Measurements from ENCODE around the gene CACHD1. TPM values are rescaled to one million over a fixed set of nuclear protein-coding genes. Genes with fewer than 3 reads are reported as not detected.

The CACHD1 gene
- total and polyA plus RNA-seq, 9 donors, result 9.7 to 14.7 (median 11.8) TPM

DNA sequence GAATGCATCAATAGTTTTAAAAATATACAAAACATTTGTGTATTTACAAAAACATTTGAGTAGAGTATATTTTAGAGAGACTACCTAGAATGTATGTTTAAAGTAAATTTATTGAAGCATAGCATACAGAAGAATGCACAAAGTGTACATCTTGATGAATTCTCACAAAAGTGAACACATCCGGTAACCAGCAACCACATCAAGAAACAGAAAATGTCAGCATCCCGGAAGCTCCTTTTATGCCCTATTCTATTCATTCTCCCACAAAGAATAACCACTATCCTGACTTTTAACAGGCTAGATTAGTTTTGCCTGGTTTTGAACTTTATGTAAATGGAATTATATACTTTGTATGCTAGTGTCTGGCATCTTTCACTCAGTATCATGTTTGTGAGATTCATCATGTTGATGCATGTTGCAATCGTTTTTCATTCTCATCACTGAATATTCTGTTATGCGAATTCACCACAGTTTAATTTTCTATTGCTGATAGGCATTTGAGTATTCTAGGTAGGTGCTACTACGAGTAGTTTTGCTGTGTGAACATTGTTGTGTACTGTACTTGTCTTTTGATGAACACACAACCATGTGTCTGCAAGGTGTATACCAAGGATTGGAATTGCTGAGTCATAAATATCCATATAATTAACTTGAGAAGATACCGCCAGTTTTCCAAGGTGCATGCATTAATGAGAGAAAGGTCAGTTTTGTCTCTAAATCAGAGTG, 75.4 kb downstream of the CACHD1 start:
- DNase-seq, result no peak
- no CpG with 5 or more reads among the region's 6 CpGs for whole genome bisulfite sequencing (ENCODE audit: insufficient coverage)
- Histone ChIP-seq H3K27ac (ENCODE audit: low read length) (no peak overlapping the region), H3K27me3 (ENCODE audit: control insufficient read depth, insufficient read depth, low read length) (no peaks in the 10 kb centered on the region), H3K9me3 (replicated peaks; ENCODE audit: control insufficient read depth, low read depth, low read length) (no peaks in the 10 kb centered on the region), H3K4me1 (ENCODE audit: control insufficient read depth, insufficient read depth, low read length) (peaks cover 11% of the 10 kb centered on the region), H3K36me3 (ENCODE audit: control insufficient read depth, insufficient read depth, low read length) (no peaks in the 10 kb centered on the region), H3K4me3 (ENCODE audit: low read length) (no peak overlapping the region)

DNA sequence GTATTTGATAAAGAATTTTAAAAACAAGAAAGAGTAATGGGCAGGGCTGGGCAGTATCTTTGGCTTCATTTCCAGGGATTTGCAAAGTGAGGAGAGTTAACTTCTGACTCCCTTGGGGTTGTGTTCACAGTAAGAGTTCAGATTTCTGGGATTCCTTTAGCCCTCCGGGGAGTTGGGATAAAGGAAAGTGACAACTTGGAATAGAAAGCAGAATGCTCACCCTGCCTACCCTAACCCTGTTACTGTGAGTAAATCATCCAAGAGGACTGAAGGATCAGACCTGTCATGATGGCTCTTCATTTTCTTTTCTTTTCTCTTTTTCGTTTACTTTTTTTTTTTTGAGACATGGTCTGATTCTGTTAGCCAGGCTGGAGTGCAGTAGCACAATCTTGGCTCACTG, 76.1 kb downstream of the CACHD1 start:
- Histone ChIP-seq H3K27me3 (ENCODE audit: control insufficient read depth, insufficient read depth, low read length) (no peaks in the 10 kb centered on the region), H3K36me3 (ENCODE audit: control insufficient read depth, insufficient read depth, low read length) (no peaks in the 10 kb centered on the region), H3K4me3 (ENCODE audit: low read length) (no peak overlapping the region), H3K27ac (ENCODE audit: low read length) (no peak overlapping the region), H3K9me3 (replicated peaks; ENCODE audit: control insufficient read depth, low read depth, low read length) (no peaks in the 10 kb centered on the region), H3K4me1 (ENCODE audit: control insufficient read depth, insufficient read depth, low read length) (peaks cover 7% of the 10 kb centered on the region)
- WGBS (ENCODE audit: insufficient coverage), result no CpG with 5 or more reads among the region's 2 CpGs
- DNase-seq, result no peak

DNA sequence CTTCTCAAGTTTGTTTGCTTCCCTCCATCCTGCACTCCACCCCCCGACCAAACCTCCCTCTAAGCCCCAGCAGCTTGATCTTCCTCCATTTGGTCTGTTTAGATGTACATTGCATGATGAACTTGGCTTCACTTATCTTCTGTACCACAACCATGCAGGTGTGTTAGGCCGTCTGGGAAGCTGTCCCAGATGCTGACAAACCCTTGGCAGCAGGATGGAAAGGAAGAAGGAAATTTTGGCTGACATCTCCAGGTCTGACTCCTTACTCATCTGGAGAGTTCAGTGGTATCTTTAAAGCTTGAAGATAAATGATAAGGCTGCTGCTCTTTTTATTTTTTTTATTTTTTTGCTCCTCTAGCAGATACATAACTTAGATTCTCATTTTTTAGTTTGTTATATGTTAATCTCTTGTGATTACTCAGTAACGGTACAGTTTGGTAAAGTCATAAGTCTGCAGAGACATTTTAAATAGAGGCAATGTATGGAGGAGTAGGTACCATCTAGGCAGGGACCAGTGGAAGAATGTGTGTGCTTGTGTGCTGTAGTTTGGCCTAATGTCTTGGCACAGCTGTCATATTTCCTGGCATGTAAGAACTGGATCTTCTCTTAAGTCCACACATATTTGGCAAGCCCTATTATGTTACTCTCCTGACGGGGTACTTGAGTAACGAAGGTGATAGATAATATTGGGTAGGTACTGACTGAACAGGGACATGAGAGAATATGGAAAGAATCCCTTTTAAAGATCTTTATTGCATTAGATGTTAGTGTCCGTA, 79.7 kb downstream of the CACHD1 start:
- H3K27me3 ChIP-seq (ENCODE audit: control insufficient read depth, insufficient read depth, low read length), result no peaks in the 10 kb centered on the region
- H3K36me3 ChIP-seq (ENCODE audit: control insufficient read depth, insufficient read depth, low read length), result no peaks in the 10 kb centered on the region
- peaks cover 7% of the 10 kb centered on the region for H3K4me1 ChIP-seq (ENCODE audit: control insufficient read depth, insufficient read depth, low read length)
- H3K9me3 ChIP-seq (replicated peaks; ENCODE audit: control insufficient read depth, low read depth, low read length), result no peaks in the 10 kb centered on the region
- WGBS (ENCODE audit: insufficient coverage), result no CpG with 5 or more reads among the region's 6 CpGs
- no peak overlapping the region for H3K27ac ChIP-seq (ENCODE audit: low read length)
- no peak overlapping the region for H3K4me3 ChIP-seq (ENCODE audit: low read length)
- peak; percentile 70 for DNase-seq

DNA sequence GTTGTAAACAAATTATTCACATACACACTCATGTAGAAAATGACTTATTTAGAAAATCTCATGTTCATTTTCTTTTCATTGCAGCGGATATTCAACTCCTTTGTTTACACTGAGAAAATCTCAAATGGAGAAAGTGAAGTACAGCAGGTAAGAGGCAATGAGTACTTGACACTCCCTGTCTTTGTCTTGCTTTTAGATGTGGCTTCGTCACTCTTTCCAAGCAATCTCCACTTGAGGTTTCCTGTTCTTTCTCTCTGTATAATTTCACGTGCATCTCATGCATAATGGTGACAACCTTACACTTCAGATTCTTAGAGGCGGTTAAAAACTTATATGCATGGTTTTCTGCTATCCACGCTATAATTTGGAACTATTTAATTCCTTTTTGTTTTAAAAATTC, 80.6 kb downstream of the CACHD1 start:
- no peak for DNase-seq
- Histone ChIP-seq H3K27ac (ENCODE audit: low read length) (no peak overlapping the region), H3K27me3 (ENCODE audit: control insufficient read depth, insufficient read depth, low read length) (no peaks in the 10 kb centered on the region), H3K9me3 (replicated peaks; ENCODE audit: control insufficient read depth, low read depth, low read length) (no peaks in the 10 kb centered on the region), H3K36me3 (ENCODE audit: control insufficient read depth, insufficient read depth, low read length) (no peaks in the 10 kb centered on the region), H3K4me3 (ENCODE audit: low read length) (no peak overlapping the region), H3K4me1 (ENCODE audit: control insufficient read depth, insufficient read depth, low read length) (peaks cover 7% of the 10 kb centered on the region)
- 50% methylated on average over 2 of the region's 5 CpGs for WGBS (ENCODE audit: insufficient coverage)

DNA sequence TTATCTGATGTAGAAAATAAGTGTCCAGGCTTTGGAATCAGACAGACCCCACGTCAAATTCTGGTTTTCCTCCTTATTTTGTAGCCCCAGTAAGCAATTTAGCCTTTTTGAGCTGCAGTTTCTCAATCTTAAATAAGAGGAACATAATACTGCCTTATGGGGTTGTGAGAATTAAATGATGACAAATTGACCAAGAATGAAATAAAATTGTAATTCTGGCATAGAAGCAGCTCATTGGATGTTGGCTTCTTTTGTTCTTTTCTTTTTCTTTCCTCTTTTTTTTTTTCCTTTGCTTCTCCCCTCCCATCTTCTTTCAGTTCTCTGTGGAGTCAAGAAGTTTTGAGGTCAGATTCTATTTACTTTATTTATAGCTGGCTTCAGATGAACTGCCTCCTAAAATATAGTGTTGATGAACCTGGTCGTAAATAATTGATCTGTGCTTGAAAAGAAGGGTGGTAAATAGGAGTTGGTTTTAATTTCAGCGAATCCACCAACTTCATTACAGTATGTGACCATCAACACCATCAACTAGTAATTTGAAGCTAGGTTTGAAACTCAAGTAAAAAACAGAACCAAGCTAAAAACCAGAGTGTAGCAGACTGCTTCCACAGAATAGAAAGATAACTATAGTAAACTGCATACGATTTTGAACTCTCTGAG, 81.1 kb downstream of the CACHD1 start:
- Histone ChIP-seq H3K4me3 (ENCODE audit: low read length) (no peak overlapping the region), H3K9me3 (replicated peaks; ENCODE audit: control insufficient read depth, low read depth, low read length) (no peaks in the 10 kb centered on the region), H3K4me1 (ENCODE audit: control insufficient read depth, insufficient read depth, low read length) (peaks cover 5% of the 10 kb centered on the region), H3K27me3 (ENCODE audit: control insufficient read depth, insufficient read depth, low read length) (no peaks in the 10 kb centered on the region), H3K27ac (ENCODE audit: low read length) (no peak overlapping the region), H3K36me3 (ENCODE audit: control insufficient read depth, insufficient read depth, low read length) (no peaks in the 10 kb centered on the region)
- DNase-seq, result no peak
- no CpG with 5 or more reads among the region's 4 CpGs for WGBS (ENCODE audit: insufficient coverage)

DNA sequence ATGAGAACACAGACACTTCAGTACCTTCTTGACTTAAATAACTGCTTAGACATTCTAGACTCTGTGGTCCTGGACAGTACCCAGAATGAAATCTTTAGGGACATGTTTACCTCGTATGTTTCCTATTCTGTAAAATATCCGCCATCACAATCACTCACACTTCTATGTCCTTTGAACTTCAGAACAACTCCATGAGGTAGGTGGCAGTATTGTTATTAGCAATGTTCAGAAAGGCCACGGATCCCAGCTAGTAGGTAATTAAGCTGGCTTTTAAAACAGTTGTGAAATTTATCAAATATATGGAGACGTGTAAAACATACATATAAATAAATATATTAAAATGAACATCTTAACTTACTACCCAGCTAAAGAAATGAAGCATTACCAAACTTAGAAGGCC, 83.4 kb downstream of the CACHD1 start:
- no CpG with 5 or more reads among the region's 4 CpGs for WGBS (ENCODE audit: insufficient coverage)
- no peak overlapping the region for H3K4me3 ChIP-seq (ENCODE audit: low read length)
- no peak for DNase-seq

DNA sequence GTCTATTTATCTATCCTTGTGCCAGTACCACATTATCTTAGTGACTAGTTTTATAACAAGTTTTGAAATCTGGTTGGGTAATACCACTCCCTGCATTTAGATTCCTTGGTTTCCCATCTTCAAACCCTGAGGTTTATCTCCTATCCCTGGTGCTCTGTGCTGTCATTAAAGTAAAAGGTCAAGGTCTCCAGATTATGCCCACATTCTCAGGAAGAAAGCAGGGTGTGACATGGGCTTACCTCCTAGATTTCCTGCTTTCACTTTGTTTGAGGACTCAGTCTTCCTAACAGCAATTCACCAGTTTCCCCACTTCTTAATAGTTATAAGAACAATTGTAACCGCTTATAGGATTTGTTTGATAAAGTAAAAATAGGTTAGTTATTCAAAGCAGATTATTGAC, 86.0 kb downstream of the CACHD1 start:
- WGBS (ENCODE audit: insufficient coverage), result no CpG with 5 or more reads among the region's 1 CpG
- no peaks in the 10 kb centered on the region for H3K27me3 ChIP-seq (ENCODE audit: control insufficient read depth, insufficient read depth, low read length)
- H3K36me3 ChIP-seq (ENCODE audit: control insufficient read depth, insufficient read depth, low read length), result peaks cover 5% of the 10 kb centered on the region

More for the DNA sequence above, 83.4 kb downstream of the CACHD1 start:
- Histone ChIP-seq H3K9me3 (replicated peaks; ENCODE audit: control insufficient read depth, low read depth, low read length) (no peaks in the 10 kb centered on the region), H3K4me1 (ENCODE audit: control insufficient read depth, insufficient read depth, low read length) (peaks cover 2% of the 10 kb centered on the region), H3K27me3 (ENCODE audit: control insufficient read depth, insufficient read depth, low read length) (no peaks in the 10 kb centered on the region), H3K36me3 (ENCODE audit: control insufficient read depth, insufficient read depth, low read length) (peaks cover 2% of the 10 kb centered on the region), H3K27ac (ENCODE audit: low read length) (no peak overlapping the region)

DNA sequence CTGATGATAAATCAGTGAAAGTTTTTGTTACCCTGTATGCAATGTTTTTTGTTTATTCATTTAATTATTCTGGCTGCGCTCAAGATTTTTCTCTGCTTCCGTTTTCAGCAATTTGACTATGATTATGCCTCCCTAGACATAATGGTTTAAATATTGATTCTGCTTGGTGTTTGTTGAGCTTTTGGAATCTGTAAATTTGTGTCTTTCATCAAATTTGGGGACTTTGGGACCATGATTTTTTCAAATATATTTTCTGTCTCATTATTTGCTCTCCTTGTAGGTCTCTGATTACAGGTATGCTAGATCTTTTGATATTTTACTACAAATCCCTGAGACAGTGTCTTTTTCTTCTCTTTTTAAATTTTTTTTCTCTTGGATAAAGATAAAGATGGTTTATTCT, 92.1 kb downstream of the CACHD1 start:
- H3K4me1 ChIP-seq (ENCODE audit: control insufficient read depth, insufficient read depth, low read length), result no peaks in the 10 kb centered on the region
- H3K27ac ChIP-seq (ENCODE audit: low read length), result no peak overlapping the region
- WGBS (ENCODE audit: insufficient coverage), result no CpG with 5 or more reads among the region's 2 CpGs
- peaks cover 5% of the 10 kb centered on the region for H3K36me3 ChIP-seq (ENCODE audit: control insufficient read depth, insufficient read depth, low read length)
- no peak for DNase-seq
- H3K27me3 ChIP-seq (ENCODE audit: control insufficient read depth, insufficient read depth, low read length), result no peaks in the 10 kb centered on the region
- H3K4me3 ChIP-seq (ENCODE audit: low read length), result no peak overlapping the region
- H3K9me3 ChIP-seq (replicated peaks; ENCODE audit: control insufficient read depth, low read depth, low read length), result peaks cover 5% of the 10 kb centered on the region

More for the DNA sequence above, 86.0 kb downstream of the CACHD1 start:
- Histone ChIP-seq H3K27ac (ENCODE audit: low read length) (no peak overlapping the region), H3K9me3 (replicated peaks; ENCODE audit: control insufficient read depth, low read depth, low read length) (no peaks in the 10 kb centered on the region), H3K4me3 (ENCODE audit: low read length) (no peak overlapping the region), H3K4me1 (ENCODE audit: control insufficient read depth, insufficient read depth, low read length) (no peaks in the 10 kb centered on the region)
- no peak for DNase-seq

DNA sequence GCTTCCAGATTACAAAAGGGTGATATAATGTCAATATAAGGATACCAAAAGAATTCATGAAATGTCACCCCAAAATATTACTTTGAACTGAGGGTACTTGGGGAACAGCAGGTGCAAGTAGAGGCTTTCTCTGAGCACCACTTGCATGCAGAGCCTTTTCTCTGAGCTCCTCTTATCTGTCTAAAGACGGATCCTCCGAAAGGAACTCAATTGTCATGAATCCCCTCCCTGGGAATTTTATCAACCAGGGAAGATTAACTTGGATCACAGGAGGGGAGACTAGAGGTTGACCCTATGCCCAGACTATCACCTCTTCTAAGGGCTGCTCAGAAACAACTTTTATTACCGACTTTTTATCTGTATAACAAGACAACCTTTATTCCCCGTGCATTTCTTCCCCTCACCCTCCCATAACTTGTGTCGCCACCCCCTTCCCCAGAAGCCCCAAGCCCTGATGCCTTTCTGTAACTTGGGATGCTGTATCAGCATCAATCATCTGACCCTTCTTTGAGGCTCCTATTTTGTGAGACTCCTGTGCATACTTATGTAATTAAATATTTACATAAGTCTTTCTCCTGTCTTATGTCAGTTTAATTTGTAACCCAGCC, 94.1 kb downstream of the CACHD1 start:
- Histone ChIP-seq H3K4me3 (ENCODE audit: low read length) (no peak overlapping the region), H3K9me3 (replicated peaks; ENCODE audit: control insufficient read depth, low read depth, low read length) (peaks cover 5% of the 10 kb centered on the region), H3K27me3 (ENCODE audit: control insufficient read depth, insufficient read depth, low read length) (no peaks in the 10 kb centered on the region), H3K4me1 (ENCODE audit: control insufficient read depth, insufficient read depth, low read length) (no peaks in the 10 kb centered on the region), H3K36me3 (ENCODE audit: control insufficient read depth, insufficient read depth, low read length) (no peaks in the 10 kb centered on the region), H3K27ac (ENCODE audit: low read length) (no peak overlapping the region)
- WGBS (ENCODE audit: insufficient coverage), result 87% methylated on average over 3 of the region's 5 CpGs
- no peak for DNase-seq

DNA sequence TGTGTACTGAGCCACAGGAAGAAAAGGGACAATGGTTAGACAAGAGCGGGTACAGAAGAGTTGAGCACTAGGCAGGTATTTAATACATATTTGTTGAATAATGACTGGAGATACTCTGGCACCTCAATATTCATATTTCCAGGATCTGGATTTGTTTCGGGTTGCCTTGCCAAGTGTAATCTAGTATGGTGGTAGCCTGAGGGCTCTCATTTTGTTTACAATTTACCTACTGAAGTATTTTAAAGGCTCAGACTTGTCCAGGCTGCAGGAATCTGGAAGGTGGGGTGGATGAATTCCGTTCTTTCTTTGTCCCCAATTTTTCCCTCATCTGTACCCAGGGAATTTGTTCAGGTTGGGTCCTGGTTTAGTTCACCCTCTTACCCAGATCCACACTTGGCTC, 95.0 kb downstream of the CACHD1 start:
- H3K36me3 ChIP-seq (ENCODE audit: control insufficient read depth, insufficient read depth, low read length), result no peaks in the 10 kb centered on the region
- no peak for DNase-seq
- no peaks in the 10 kb centered on the region for H3K4me1 ChIP-seq (ENCODE audit: control insufficient read depth, insufficient read depth, low read length)
- no peaks in the 10 kb centered on the region for H3K27me3 ChIP-seq (ENCODE audit: control insufficient read depth, insufficient read depth, low read length)
- WGBS (ENCODE audit: insufficient coverage), result no CpG with 5 or more reads among the region's 3 CpGs
- H3K9me3 ChIP-seq (replicated peaks; ENCODE audit: control insufficient read depth, low read depth, low read length), result peaks cover 5% of the 10 kb centered on the region
- no peak overlapping the region for H3K4me3 ChIP-seq (ENCODE audit: low read length)
- no peak overlapping the region for H3K27ac ChIP-seq (ENCODE audit: low read length)

Data from muscle of leg (tissue), 11 donors.